H9 (cell line): ENCODE measurements around the gene PARM1. TPM values are rescaled to one million over a fixed set of nuclear protein-coding genes. Genes with fewer than 3 reads are reported as not detected.

ENCODE experiments used
- DNase-seq: peaks from one replicate; pipeline ENCODE4 v3.0.0-alpha.2; 2017
- H2AFZ ChIP-seq: one replicate; pipeline ENCODE4 v1.6.1; 2013; ENCODE audit warnings: mild to moderate bottlenecking, low read length, control low read depth, moderate library complexity
- H2AK5ac ChIP-seq: 2 replicates; pipeline ENCODE4 v1.6.1; 2013; ENCODE audit warnings: low read length, control low read depth, mixed read lengths; ENCODE audit not compliant: insufficient read length
- H2BK120ac ChIP-seq: one replicate; pipeline ENCODE4 v1.6.1; 2013; ENCODE audit warnings: low read depth, mild to moderate bottlenecking, low read length, control low read depth, inconsistent platforms; ENCODE audit not compliant: poor library complexity, severe bottlenecking
- H2BK12ac ChIP-seq: 2 replicates; pipeline ENCODE4 v1.6.1; 2013; ENCODE audit warnings: low read length, control low read depth, mixed read lengths, low read depth; ENCODE audit not compliant: insufficient read length
- H2BK15ac ChIP-seq: 2 replicates; pipeline ENCODE4 v1.6.1; 2013; ENCODE audit warnings: low read depth, low read length, control low read depth
- H2BK20ac ChIP-seq: one replicate; pipeline ENCODE4 v1.6.1; 2013; ENCODE audit warnings: low read depth, mild to moderate bottlenecking, low read length, control low read depth, inconsistent platforms; ENCODE audit not compliant: poor library complexity, severe bottlenecking
- H2BK5ac ChIP-seq: 2 replicates; pipeline ENCODE4 v1.6.1; 2013; ENCODE audit warnings: low read length, control low read depth, mixed read lengths; ENCODE audit not compliant: insufficient read length
- H3K14ac ChIP-seq: 2 replicates; pipeline ENCODE4 v1.6.1; 2013; ENCODE audit warnings: low read length, control low read depth; ENCODE audit not compliant: insufficient read depth
- H3K18ac ChIP-seq: 2 replicates; pipeline ENCODE4 v1.6.1; 2013; ENCODE audit warnings: low read depth, mild to moderate bottlenecking, mixed read lengths, low read length, control low read depth; ENCODE audit not compliant: insufficient read length
- H3K23ac ChIP-seq: 2 replicates; pipeline ENCODE4 v1.6.1; 2013; ENCODE audit warnings: low read length, control low read depth, mixed read lengths, low read depth; ENCODE audit not compliant: insufficient read length
- H3K23me2 ChIP-seq: 2 replicates; pipeline ENCODE4 v1.6.1; 2013; ENCODE audit warnings: low read depth, mild to moderate bottlenecking, mixed read lengths, low read length, control low read depth; ENCODE audit not compliant: insufficient read length, poor library complexity, severe bottlenecking
- H3K27ac ChIP-seq: 2 replicates; pipeline ENCODE4 v1.5.1; 2013; ENCODE audit warnings: low read length, control low read depth, mixed read lengths, low read depth; ENCODE audit not compliant: insufficient read length
- H3K27me3 ChIP-seq: 2 replicates; pipeline ENCODE4 v1.6.1; 2013; ENCODE audit warnings: low read length, control low read depth, inconsistent platforms; ENCODE audit not compliant: insufficient read depth
- H3K4ac ChIP-seq: 2 replicates; pipeline ENCODE4 v1.6.1; 2013; ENCODE audit warnings: low read depth, mild to moderate bottlenecking, control low read depth, inconsistent platforms, low read length, moderate library complexity
- H3K4me1 ChIP-seq: 2 replicates; pipeline ENCODE4 v1.6.1; 2013; ENCODE audit warnings: low read length, control low read depth, inconsistent platforms; ENCODE audit not compliant: insufficient read depth
- H3K4me2 ChIP-seq: 2 replicates; pipeline ENCODE4 v1.6.1; 2013; ENCODE audit warnings: low read length, control low read depth, mixed read lengths; ENCODE audit not compliant: insufficient read length, insufficient read depth
- H3K56ac ChIP-seq: 2 replicates; pipeline ENCODE4 v1.6.1; 2013; ENCODE audit warnings: low read depth, mild to moderate bottlenecking, mixed read lengths, low read length, control low read depth; ENCODE audit not compliant: insufficient read length
- H3K79me1 ChIP-seq: 2 replicates; pipeline ENCODE4 v1.6.1; 2013; ENCODE audit warnings: low read depth, mild to moderate bottlenecking, moderate library complexity, low read length, control low read depth, inconsistent platforms; ENCODE audit not compliant: insufficient read depth, poor library complexity, severe bottlenecking
- H3K79me2 ChIP-seq: 2 replicates; pipeline ENCODE4 v1.6.1; 2013; ENCODE audit warnings: low read length, control low read depth, inconsistent platforms; ENCODE audit not compliant: insufficient read depth
- H3K9ac ChIP-seq: 2 replicates; pipeline ENCODE4 v1.6.1; 2013; ENCODE audit warnings: low read length, control low read depth, mixed read lengths; ENCODE audit not compliant: insufficient read length; ENCODE audit errors: extremely low read depth
- H3K9me3 ChIP-seq: one replicate; pipeline ENCODE4 v1.6.1; 2013; ENCODE audit warnings: low read depth, low read length, inconsistent platforms; ENCODE audit not compliant: control insufficient read depth
- H3T11ph ChIP-seq: one replicate; pipeline ENCODE4 v1.6.1; 2013; ENCODE audit warnings: mild to moderate bottlenecking, low read length, control low read depth, inconsistent platforms
- H4K20me1 ChIP-seq: one replicate; pipeline ENCODE4 v1.6.1; 2013; ENCODE audit not compliant: control insufficient read depth, insufficient read length, insufficient read depth
- H4K5ac ChIP-seq: 2 replicates; pipeline ENCODE4 v1.6.1; 2013; ENCODE audit warnings: low read depth, mild to moderate bottlenecking, mixed read lengths, low read length, control low read depth; ENCODE audit not compliant: insufficient read length
- H4K8ac ChIP-seq: replicated peaks from 2 replicates; pipeline ENCODE4 v1.6.1; 2013; ENCODE audit warnings: low read length, control low read depth, mixed read lengths, low read depth; ENCODE audit not compliant: insufficient read length
- H4K91ac ChIP-seq: 2 replicates; pipeline ENCODE4 v1.6.1; 2013; ENCODE audit warnings: low read depth, mild to moderate bottlenecking, moderate library complexity, mixed read lengths, low read length, control low read depth; ENCODE audit not compliant: insufficient read length
- H3K27ac Mint-ChIP-seq, 3 experiments: 2 replicates in 2 of 3; 3 replicates in 1 of 3; pipeline ENCODE4 v1.8.0; 2020 to 2021; ENCODE audit warnings: mixed read lengths in 3 of 3, mild to moderate bottlenecking in 1 of 3, moderate library complexity in 1 of 3
- H3K27me3 Mint-ChIP-seq: 2 replicates; pipeline ENCODE4 v1.8.0; 2021; ENCODE audit warnings: low read depth, mild to moderate bottlenecking, moderate library complexity, mixed read lengths
- H3K36me3 Mint-ChIP-seq, 3 experiments: 2 replicates in 2 of 3; 3 replicates in 1 of 3; pipeline ENCODE4 v1.8.0; 2020 to 2021; ENCODE audit warnings: low read depth in 3 of 3, mixed read lengths in 3 of 3; ENCODE audit not compliant: insufficient read depth in 1 of 3
- H3K4me1 Mint-ChIP-seq, 2 experiments: 2 replicates each; pipeline ENCODE4 v1.8.0; 2020; ENCODE audit warnings: mixed read lengths in 2 of 2
- H3K4me3 Mint-ChIP-seq, 2 experiments: 2 replicates in 1 of 2; 3 replicates in 1 of 2; pipeline ENCODE4 v1.8.0; 2020 to 2021; ENCODE audit warnings: mild to moderate bottlenecking in 2 of 2, mixed read lengths in 2 of 2, moderate library complexity in 1 of 2
- H3K9me3 Mint-ChIP-seq, 2 experiments: 2 replicates in 1 of 2; 3 replicates in 1 of 2; pipeline ENCODE4 v1.8.0; 2020; ENCODE audit warnings: mild to moderate bottlenecking in 2 of 2, mixed read lengths in 2 of 2, moderate library complexity in 1 of 2
- WGBS: extraction: QIAGEN DNeasy Blood & Tissue Kit; methylation state at CpG from one replicate; pipeline ENCODE4 v1.1.7; 2013; ENCODE audit warnings: missing lambda C conversion rate, low lambda C conversion rate, mixed read lengths; ENCODE audit not compliant: insufficient read length; ENCODE audit errors: extremely low coverage; 5-methylcytosine and 5-hydroxymethylcytosine counted together
- total RNA-seq: library from RNA; stranded (reverse); gene quantifications from 2 replicates; pipeline ENCODE4 v1.2.1, GENCODE V29; 2021
- TF ChIP-seq, protein P1 (sequence below): fragments of 200-600 bp; sonication (generic); conservative IDR thresholded peaks from 3 replicates; pipeline ENCODE4 v1.8.0; 2021; ENCODE audit warnings: antibody characterized with exemption, mild to moderate bottlenecking

PARM1 gene
- total RNA-seq, 1 experiment from 2014 or later = 2.0 TPM

DNA sequence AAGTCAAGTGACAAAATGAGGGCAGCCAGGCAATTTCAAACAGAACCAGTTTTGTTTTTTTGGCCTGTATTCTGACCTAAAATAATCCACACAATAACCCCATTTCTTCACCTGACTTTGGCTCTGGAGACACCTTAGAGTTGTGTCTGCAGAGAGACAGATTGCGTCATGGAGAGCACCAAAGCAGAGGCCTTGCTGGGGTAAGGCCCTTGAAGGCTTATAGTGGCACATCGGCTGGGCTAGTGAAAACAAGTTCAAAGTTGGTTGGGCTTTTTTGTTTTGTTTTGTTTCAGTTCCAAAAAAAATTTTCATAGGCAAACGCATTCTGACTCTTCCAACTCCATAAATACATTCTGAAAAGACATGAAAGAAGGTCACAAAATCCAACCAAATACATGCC, 34.4 kb downstream of the PARM1 start:
- H3K4ac ChIP-seq = no peak overlapping the region
- no peak for DNase-seq
- no CpG with 5 or more reads among the region's 3 CpGs for WGBS
- H3K36me3 Mint-ChIP-seq = no peaks in the 10 kb centered on the region
- H3K9me3 Mint-ChIP-seq = no peaks in the 10 kb centered on the region
- no peak overlapping the region for H2BK5ac ChIP-seq
- H4K8ac ChIP-seq = no peak overlapping the region
- H2BK12ac ChIP-seq = no peak overlapping the region
- no peak overlapping the region for H3T11ph ChIP-seq
- no peak overlapping the region for H2BK20ac ChIP-seq
- no peak overlapping the region for H3K4me2 ChIP-seq
- no peak overlapping the region for H3K18ac ChIP-seq
- H4K5ac ChIP-seq = no peak overlapping the region
- no peaks in the 10 kb centered on the region for H3K27me3 ChIP-seq
- no peaks in the 10 kb centered on the region for H3K27me3 Mint-ChIP-seq
- H4K91ac ChIP-seq = no peak overlapping the region
- no peak overlapping the region for H3K23ac ChIP-seq
- H2BK15ac ChIP-seq = no peak overlapping the region
- H4K20me1 ChIP-seq = no peaks in the 10 kb centered on the region
- no peaks in the 10 kb centered on the region for H3K9me3 ChIP-seq
- no peak overlapping the region for H3K9ac ChIP-seq
- no peaks in the 10 kb centered on the region for H3K79me1 ChIP-seq
- no peak overlapping the region for H2BK120ac ChIP-seq
- no peaks in the 10 kb centered on the region for H3K4me1 ChIP-seq
- H3K27ac ChIP-seq = no peak overlapping the region
- no peak overlapping the region for H2AK5ac ChIP-seq
- H3K4me1 Mint-ChIP-seq = no peaks in the 10 kb centered on the region
- TF ChIP-seq, protein P1, sequence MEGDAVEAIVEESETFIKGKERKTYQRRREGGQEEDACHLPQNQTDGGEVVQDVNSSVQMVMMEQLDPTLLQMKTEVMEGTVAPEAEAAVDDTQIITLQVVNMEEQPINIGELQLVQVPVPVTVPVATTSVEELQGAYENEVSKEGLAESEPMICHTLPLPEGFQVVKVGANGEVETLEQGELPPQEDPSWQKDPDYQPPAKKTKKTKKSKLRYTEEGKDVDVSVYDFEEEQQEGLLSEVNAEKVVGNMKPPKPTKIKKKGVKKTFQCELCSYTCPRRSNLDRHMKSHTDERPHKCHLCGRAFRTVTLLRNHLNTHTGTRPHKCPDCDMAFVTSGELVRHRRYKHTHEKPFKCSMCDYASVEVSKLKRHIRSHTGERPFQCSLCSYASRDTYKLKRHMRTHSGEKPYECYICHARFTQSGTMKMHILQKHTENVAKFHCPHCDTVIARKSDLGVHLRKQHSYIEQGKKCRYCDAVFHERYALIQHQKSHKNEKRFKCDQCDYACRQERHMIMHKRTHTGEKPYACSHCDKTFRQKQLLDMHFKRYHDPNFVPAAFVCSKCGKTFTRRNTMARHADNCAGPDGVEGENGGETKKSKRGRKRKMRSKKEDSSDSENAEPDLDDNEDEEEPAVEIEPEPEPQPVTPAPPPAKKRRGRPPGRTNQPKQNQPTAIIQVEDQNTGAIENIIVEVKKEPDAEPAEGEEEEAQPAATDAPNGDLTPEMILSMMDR = no peak
- H3K56ac ChIP-seq = no peak overlapping the region
- no peak overlapping the region for H2AFZ ChIP-seq
- H3K4me3 Mint-ChIP-seq = no peak overlapping the region
- H3K23me2 ChIP-seq = no peaks in the 10 kb centered on the region
- no peak overlapping the region for H3K27ac Mint-ChIP-seq
- no peaks in the 10 kb centered on the region for H3K79me2 ChIP-seq
- no peak overlapping the region for H3K14ac ChIP-seq
